GM10248 (cell line): ENCODE measurements around the gene LCN12.

Experiments
- CTCF ChIA-PET: fragments of 300-600 bp; sonication (Branson Sonifier 250); formaldehyde crosslinking; extraction: SDS; loops from one replicate; lab custom pipeline; 2021; ENCODE audit warnings: antibody characterized with exemption; lab: Yijun Ruan, JAX
- POLR2A ChIA-PET: fragments of 350-650 bp; sonication (Branson Sonifier 250); formaldehyde crosslinking; extraction: SDS; loops from one replicate; lab custom pipeline; 2020; ENCODE audit warnings: antibody characterized with exemption; lab: Yijun Ruan, JAX
- DNase-seq: peaks from one replicate; pipeline ENCODE4 v3.0.0; 2012; ENCODE audit errors: extremely low spot score
- CTCF ChIP-seq: IDR thresholded peaks from 2 replicates; pipeline ENCODE4 v1.5.1; 2012; ENCODE audit warnings: mild to moderate bottlenecking, low read depth; ENCODE audit errors: extremely low read depth, missing control alignments, control extremely low read depth

LCN12 gene

GRCh38 chr9:136974817-136975535 is 22.9 kb downstream of the LCN12 start:
- no peak for TF ChIP-seq CTCF
- ChIA-PET CTCF (interaction anchor here (0.7 to 3.6 kb wide), 10 partner anchors 15 to 92 kb away, joined by 3 to 20 read pairs (median 4); partner anchors contain the start of genes C8G and CLIC3), POLR2A (interaction anchor here (0.6 kb wide), 1 partner anchor 248 kb away, joined by 3 read pairs; no protein-coding TSS in a partner anchor)
- DNase-seq: no peak

- no peak for DNase-seq
- CTCF ChIA-PET: interaction anchor here (0.9 to 3.6 kb wide), 7 partner anchors 16 to 59 kb away, joined by 3 to 20 read pairs (median 4); partner anchors contain the start of gene CLIC3
- peak; percentile 37 for TF ChIP-seq CTCF
- POLR2A ChIA-PET: no interaction called here
Observed at GRCh38 chr9:136975644-136976043, 23.6 kb downstream of the LCN12 start.

- DNase-seq: no peak
- ChIA-PET POLR2A (no interaction called here), CTCF (interaction anchor here (1.0 to 3.6 kb wide), 3 partner anchors 30 to 58 kb away, joined by 3 to 20 read pairs (median 11); no protein-coding TSS in a partner anchor)
- TF ChIP-seq CTCF: no peak
Observed at GRCh38 chr9:136977223-136977622, 25.1 kb downstream of the LCN12 start, which contains the start of gene PTGDS. TSS of gene PTGDS (plus strand) at chr9:136977504. CDS start at chr9:136977579, 75 bp downstream.

GRCh38 chr9:136977649-136978072 is 25.6 kb downstream of the LCN12 start:
- TF ChIP-seq CTCF: no peak
- DNase-seq: no peak
- POLR2A ChIA-PET: interaction anchor here (0.6 kb wide), 1 partner anchor 76 kb away, joined by 3 read pairs; no protein-coding TSS in a partner anchor
- CTCF ChIA-PET: interaction anchor here (1.0 to 3.6 kb wide), 3 partner anchors 30 to 57 kb away, joined by 3 to 20 read pairs (median 5); no protein-coding TSS in a partner anchor

- DNase-seq: peak; percentile 81
- ChIA-PET CTCF (interaction anchor here (1.3 to 1.5 kb wide), 2 partner anchors 30 to 57 kb away, joined by 4 to 5 read pairs; no protein-coding TSS in a partner anchor), POLR2A (interaction anchor here (0.6 to 0.7 kb wide), 2 partner anchors 14 to 77 kb away, joined by 3 read pairs; no protein-coding TSS in a partner anchor)
- TF ChIP-seq CTCF: no peak
Observed at GRCh38 chr9:136978073-136978864, 26.2 kb downstream of the LCN12 start.

- no peak for DNase-seq
- POLR2A ChIA-PET: interaction anchor here (0.7 kb wide), 1 partner anchor 14 kb away, joined by 3 read pairs; no protein-coding TSS in a partner anchor
- CTCF ChIA-PET: interaction anchor here (1.3 to 1.5 kb wide), 2 partner anchors 31 to 56 kb away, joined by 4 to 5 read pairs; no protein-coding TSS in a partner anchor
- TF ChIP-seq CTCF: no peak
Observed at GRCh38 chr9:136978865-136979544, 26.9 kb downstream of the LCN12 start.
